Endothelial cell of umbilical vein (primary cell): ENCODE results near the gene KCNJ6.

ENCODE experiments used
- EZH2 ChIP-seq: IDR thresholded peaks from 2 replicates; pipeline ENCODE4 v1.6.1; 2012; ENCODE audit warnings: borderline replicate concordance, low read depth, mild to moderate bottlenecking, moderate library complexity, low read length, inconsistent platforms; ENCODE audit not compliant: severe bottlenecking
- MAX ChIP-seq: IDR thresholded peaks from 2 replicates; pipeline ENCODE4 v1.6.1; 2011; ENCODE audit not compliant: insufficient read depth, insufficient read length
- POLR2A ChIP-seq: IDR thresholded peaks from 2 replicates; pipeline ENCODE4 v1.6.1; 2012; ENCODE audit warnings: low read depth, mild to moderate bottlenecking, control low read depth, low read length
- POLR2AphosphoS5 ChIP-seq: IDR thresholded peaks from 2 replicates; pipeline ENCODE4 v1.6.1; 2012; ENCODE audit warnings: low read depth, mild to moderate bottlenecking, control low read depth, low read length, moderate library complexity; ENCODE audit not compliant: insufficient read depth
- TF ChIP-seq, protein P1 (sequence below), 2 donors: IDR thresholded peaks; 1 replicate in 1 of 2; 2 replicates in 1 of 2; pipeline ENCODE4 v1.5.1; 2011; ENCODE audit warnings: low read length in 2 of 2, mild to moderate bottlenecking in 2 of 2, moderate library complexity in 2 of 2, control low read depth in 1 of 2, inconsistent platforms in 1 of 2, low read depth in 1 of 2; ENCODE audit not compliant: insufficient read depth in 1 of 2; ENCODE audit errors: extremely low read depth in 1 of 2

DNA sequence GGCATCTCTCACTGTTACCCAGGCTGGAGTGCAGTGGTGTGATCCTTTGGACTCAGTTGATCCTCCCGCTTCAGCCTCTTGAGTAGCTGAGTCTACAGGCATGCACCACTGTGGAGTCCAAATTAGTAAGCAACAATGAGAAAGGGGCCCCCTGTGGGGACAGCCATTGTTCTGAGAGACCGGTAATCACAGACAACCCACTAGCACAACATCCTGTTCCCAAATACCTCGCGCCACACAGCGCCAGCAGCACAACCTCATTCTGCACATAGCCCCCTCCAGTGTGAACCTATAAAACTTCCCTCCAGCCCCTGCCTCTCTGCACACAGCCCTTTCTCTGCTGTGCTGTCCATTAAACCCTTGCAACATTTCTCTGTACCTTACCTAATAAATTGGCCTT is 323.2 kb downstream of the KCNJ6 start:
- TF ChIP-seq MAX (no peak), POLR2AphosphoS5 (no peak), POLR2A (no peak), EZH2 (no peak)
- TF ChIP-seq, protein P1, sequence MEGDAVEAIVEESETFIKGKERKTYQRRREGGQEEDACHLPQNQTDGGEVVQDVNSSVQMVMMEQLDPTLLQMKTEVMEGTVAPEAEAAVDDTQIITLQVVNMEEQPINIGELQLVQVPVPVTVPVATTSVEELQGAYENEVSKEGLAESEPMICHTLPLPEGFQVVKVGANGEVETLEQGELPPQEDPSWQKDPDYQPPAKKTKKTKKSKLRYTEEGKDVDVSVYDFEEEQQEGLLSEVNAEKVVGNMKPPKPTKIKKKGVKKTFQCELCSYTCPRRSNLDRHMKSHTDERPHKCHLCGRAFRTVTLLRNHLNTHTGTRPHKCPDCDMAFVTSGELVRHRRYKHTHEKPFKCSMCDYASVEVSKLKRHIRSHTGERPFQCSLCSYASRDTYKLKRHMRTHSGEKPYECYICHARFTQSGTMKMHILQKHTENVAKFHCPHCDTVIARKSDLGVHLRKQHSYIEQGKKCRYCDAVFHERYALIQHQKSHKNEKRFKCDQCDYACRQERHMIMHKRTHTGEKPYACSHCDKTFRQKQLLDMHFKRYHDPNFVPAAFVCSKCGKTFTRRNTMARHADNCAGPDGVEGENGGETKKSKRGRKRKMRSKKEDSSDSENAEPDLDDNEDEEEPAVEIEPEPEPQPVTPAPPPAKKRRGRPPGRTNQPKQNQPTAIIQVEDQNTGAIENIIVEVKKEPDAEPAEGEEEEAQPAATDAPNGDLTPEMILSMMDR (IDR thresholded peaks at IDR 0.05; ENCODE audit: extremely low read depth in 1 of 2, insufficient read depth in 1 of 2, low read depth in 1 of 2, low read length in 2 of 2): no peak
